ENCODE measurements around the gene SALL1. TPM values are rescaled to one million over a fixed set of nuclear protein-coding genes. Genes with fewer than 3 reads are reported as not detected.

Gene SALL1
- total and polyA plus RNA-seq, 5 donors from 2014 or later = not detected

DNA sequence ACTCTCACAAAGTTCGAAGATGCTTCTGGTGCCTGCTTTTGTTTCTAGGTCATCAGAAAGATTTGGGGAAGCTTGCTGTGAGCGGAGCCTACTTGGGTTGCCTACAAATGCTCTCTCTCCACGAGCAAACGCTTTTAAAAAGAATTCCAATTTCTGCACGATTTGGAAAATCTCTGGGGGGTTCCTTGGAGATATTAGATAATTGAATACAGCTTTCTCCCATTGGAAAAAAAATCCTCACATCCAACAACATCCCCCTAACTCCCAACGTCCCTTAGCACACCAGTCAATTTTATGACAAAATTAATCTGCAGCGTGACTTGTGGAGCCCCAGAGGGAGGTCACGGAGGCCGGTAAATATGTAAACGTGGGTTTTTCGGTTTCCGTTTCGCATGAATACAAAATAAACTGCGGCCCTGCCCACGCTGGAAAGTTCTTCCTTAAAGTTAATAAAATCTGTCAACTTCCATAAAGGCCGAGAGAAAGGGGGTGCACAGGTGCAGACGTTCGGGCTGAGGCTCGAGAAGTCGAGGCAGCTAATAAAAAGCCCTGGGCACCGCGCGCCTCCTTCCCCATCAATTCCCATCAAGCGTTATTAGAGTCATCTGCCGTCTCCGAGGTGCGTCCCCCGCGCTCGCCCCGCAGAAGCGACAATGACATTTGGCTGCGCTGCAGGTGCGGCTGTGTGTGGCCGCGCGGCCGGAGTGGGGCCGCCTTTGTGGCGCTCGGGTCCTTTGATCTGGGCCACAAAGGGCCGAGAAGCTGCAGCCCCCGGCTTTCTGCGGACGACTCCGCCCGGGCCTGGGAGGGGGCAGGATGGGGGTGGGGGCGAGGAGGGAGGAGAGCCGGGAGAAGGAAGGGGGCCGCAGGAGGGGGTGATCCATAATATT, 37.6 kb downstream of the SALL1 start:
- Mint-ChIP-seq H3K4me1 (no peaks in the 10 kb centered on the region), H3K9me3 (peaks cover 0 to 5% (median 0%) of the 10 kb centered on the region in 7 donors), H3K27ac (no peak overlapping the region), H3K4me3 (no peak overlapping the region), H3K36me3 (no peaks in the 10 kb centered on the region), H3K27me3 (peaks cover 59% of the 10 kb centered on the region)
- Histone ChIP-seq H3K36me3 (ENCODE audit: control insufficient read depth, insufficient read depth, low read length) (no peaks in the 10 kb centered on the region), H3K27ac (ENCODE audit: insufficient read depth, low read length, poor library complexity, severe bottlenecking) (no peak overlapping the region), H3K4me3 (ENCODE audit: low read depth, low read length) (no peak overlapping the region), H3K4me1 (ENCODE audit: control insufficient read depth, insufficient read depth, low read length, poor library complexity, severe bottlenecking) (no peaks in the 10 kb centered on the region), H3K27me3 (ENCODE audit: control insufficient read depth, insufficient read depth, low read length) (peaks cover 16% of the 10 kb centered on the region), H3K9me3 (ENCODE audit: control insufficient read depth in 2 of 2, low read length in 2 of 2) (no peaks in the 10 kb centered on the region)
- no peak for DNase-seq
- no peak for ATAC-seq (ENCODE audit: low read depth in 2 of 2)

DNA sequence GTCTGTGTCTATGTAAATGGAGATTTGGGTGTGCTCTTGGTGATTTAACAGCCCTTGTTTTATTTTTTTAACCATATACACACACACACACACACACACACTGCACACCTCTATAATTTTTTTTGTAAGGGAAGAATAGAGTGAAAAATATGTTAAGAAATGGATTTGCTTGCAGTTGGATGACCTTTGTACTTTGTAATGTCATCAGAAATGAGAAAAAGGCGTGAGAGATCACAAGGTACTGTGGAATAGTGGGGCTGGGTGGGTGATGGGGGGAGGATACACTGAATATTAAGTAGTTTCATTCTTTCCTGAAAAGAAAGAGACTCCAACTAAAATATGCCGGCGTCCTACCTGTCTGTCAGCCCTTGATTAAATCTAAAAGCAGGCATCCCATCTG, 38.7 kb downstream of the SALL1 start:
- Mint-ChIP-seq H3K36me3 (no peaks in the 10 kb centered on the region), H3K4me1 (no peaks in the 10 kb centered on the region), H3K27ac (no peak overlapping the region), H3K4me3 (no peak overlapping the region), H3K27me3 (peaks cover 59% of the 10 kb centered on the region), H3K9me3 (peaks cover 0 to 5% (median 0%) of the 10 kb centered on the region in 7 donors)
- H3K27me3 ChIP-seq (ENCODE audit: control insufficient read depth, insufficient read depth, low read length) = peaks cover 16% of the 10 kb centered on the region
- no peak overlapping the region for H3K27ac ChIP-seq (ENCODE audit: insufficient read depth, low read length, poor library complexity, severe bottlenecking)
- H3K4me3 ChIP-seq (ENCODE audit: low read depth, low read length) = no peak overlapping the region
- no peaks in the 10 kb centered on the region for H3K36me3 ChIP-seq (ENCODE audit: control insufficient read depth, insufficient read depth, low read length)
- no peaks in the 10 kb centered on the region for H3K4me1 ChIP-seq (ENCODE audit: control insufficient read depth, insufficient read depth, low read length, poor library complexity, severe bottlenecking)
- no peaks in the 10 kb centered on the region for H3K9me3 ChIP-seq (ENCODE audit: control insufficient read depth in 2 of 2, low read length in 2 of 2)
- no peak for ATAC-seq (ENCODE audit: low read depth in 2 of 2)
- DNase-seq = no peak

DNA sequence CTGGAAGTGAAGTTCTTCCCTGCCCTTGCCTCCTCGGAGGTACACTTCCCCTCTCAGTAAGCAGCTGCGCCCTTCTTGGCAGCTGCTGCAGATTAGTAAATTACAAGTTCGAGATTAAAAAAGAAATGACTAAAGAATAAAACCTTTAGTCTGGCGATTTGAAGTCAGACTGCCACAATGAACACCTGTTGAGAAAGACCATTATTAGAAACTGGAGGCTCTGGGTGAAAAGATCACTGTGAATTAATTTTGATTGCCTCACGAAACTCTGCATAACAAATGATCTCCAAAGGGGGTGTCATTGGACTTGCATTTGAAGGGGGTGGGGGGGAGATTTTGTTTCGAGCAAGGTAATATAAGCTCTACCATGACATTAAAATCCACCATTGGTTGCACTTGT, 39.3 kb downstream of the SALL1 start:
- Mint-ChIP-seq H3K9me3 (peaks cover 0 to 5% (median 0%) of the 10 kb centered on the region in 7 donors), H3K27ac (no peak overlapping the region), H3K36me3 (no peaks in the 10 kb centered on the region), H3K27me3 (peaks cover 54% of the 10 kb centered on the region), H3K4me1 (no peaks in the 10 kb centered on the region), H3K4me3 (no peak overlapping the region)
- no peaks in the 10 kb centered on the region for H3K36me3 ChIP-seq (ENCODE audit: control insufficient read depth, insufficient read depth, low read length)
- no peak overlapping the region for H3K4me3 ChIP-seq (ENCODE audit: low read depth, low read length)
- peaks cover 16% of the 10 kb centered on the region for H3K27me3 ChIP-seq (ENCODE audit: control insufficient read depth, insufficient read depth, low read length)
- no peaks in the 10 kb centered on the region for H3K4me1 ChIP-seq (ENCODE audit: control insufficient read depth, insufficient read depth, low read length, poor library complexity, severe bottlenecking)
- DNase-seq (no peak), ATAC-seq (ENCODE audit: low read depth in 2 of 2) (no peak)
- H3K27ac ChIP-seq (ENCODE audit: insufficient read depth, low read length, poor library complexity, severe bottlenecking) = no peak overlapping the region
- no peaks in the 10 kb centered on the region for H3K9me3 ChIP-seq (ENCODE audit: control insufficient read depth in 2 of 2, low read length in 2 of 2)

DNA sequence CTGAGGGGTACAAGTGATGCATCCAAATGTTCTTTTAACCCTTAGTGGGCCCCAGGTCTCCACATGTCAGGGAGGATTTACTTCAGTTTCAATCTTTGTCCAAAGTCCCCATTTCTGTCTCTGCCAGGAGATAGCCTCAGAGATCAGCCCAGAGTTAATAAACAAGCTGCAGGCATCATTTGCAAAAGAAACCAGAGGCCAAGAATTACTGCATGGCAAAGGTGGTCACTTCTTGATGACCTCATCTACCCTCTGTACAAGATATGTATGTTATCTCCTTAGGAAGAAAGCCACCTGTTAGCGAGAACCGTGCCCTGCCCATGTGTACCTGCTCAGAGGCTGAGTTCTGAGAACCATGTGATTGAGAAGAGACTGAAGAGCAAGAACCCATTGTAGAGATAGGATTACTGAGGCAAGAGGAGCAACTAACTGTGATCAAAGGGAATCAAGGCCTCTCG, 40.3 kb downstream of the SALL1 start:
- peaks cover 16% of the 10 kb centered on the region for H3K27me3 ChIP-seq (ENCODE audit: control insufficient read depth, insufficient read depth, low read length)
- no peaks in the 10 kb centered on the region for H3K4me1 Mint-ChIP-seq
- no peak overlapping the region for H3K4me3 Mint-ChIP-seq
- ATAC-seq (ENCODE audit: low read depth in 2 of 2) (no peak), DNase-seq (no peak)
- no peak overlapping the region for H3K27ac Mint-ChIP-seq
- H3K36me3 ChIP-seq (ENCODE audit: control insufficient read depth, insufficient read depth, low read length) = no peaks in the 10 kb centered on the region
- H3K36me3 Mint-ChIP-seq = no peaks in the 10 kb centered on the region
- H3K27ac ChIP-seq (ENCODE audit: insufficient read depth, low read length, poor library complexity, severe bottlenecking) = no peak overlapping the region
- H3K4me1 ChIP-seq (ENCODE audit: control insufficient read depth, insufficient read depth, low read length, poor library complexity, severe bottlenecking) = no peaks in the 10 kb centered on the region
- H3K4me3 ChIP-seq (ENCODE audit: low read depth, low read length) = no peak overlapping the region
- no peaks in the 10 kb centered on the region for H3K9me3 ChIP-seq (ENCODE audit: control insufficient read depth in 2 of 2, low read length in 2 of 2)
- H3K9me3 Mint-ChIP-seq = peaks cover 0 to 5% (median 0%) of the 10 kb centered on the region in 7 donors
- peaks cover 46% of the 10 kb centered on the region for H3K27me3 Mint-ChIP-seq

DNA sequence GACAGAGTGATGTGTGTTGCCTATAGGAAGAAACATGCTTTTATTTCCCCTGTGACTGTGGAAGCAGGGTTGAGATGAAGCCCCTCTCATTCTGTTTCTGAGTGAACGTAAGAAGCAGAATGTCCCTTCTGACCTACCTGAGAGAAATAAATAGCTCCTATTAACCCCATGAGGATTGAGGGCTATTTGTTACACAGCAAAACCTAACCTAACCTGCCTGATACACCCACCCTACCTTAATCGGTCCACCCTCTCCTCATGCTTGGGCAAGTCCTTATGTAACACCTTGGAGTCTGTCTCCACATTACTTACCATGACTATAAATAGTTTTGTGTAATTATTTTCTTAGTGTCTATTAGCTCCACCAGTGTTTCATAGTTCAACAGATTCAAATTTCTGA, 41.9 kb downstream of the SALL1 start:
- Histone ChIP-seq H3K4me3 (ENCODE audit: low read depth, low read length) (no peak overlapping the region), H3K27ac (ENCODE audit: insufficient read depth, low read length, poor library complexity, severe bottlenecking) (no peak overlapping the region), H3K36me3 (ENCODE audit: control insufficient read depth, insufficient read depth, low read length) (no peaks in the 10 kb centered on the region), H3K9me3 (ENCODE audit: control insufficient read depth in 2 of 2, low read length in 2 of 2) (no peaks in the 10 kb centered on the region), H3K4me1 (ENCODE audit: control insufficient read depth, insufficient read depth, low read length, poor library complexity, severe bottlenecking) (no peaks in the 10 kb centered on the region), H3K27me3 (ENCODE audit: control insufficient read depth, insufficient read depth, low read length) (peaks cover 11% of the 10 kb centered on the region)
- Mint-ChIP-seq H3K4me1 (no peaks in the 10 kb centered on the region), H3K9me3 (peaks cover 0 to 5% (median 0%) of the 10 kb centered on the region in 7 donors), H3K27me3 (peaks cover 31% of the 10 kb centered on the region), H3K4me3 (no peak overlapping the region), H3K36me3 (no peaks in the 10 kb centered on the region), H3K27ac (no peak overlapping the region)
- DNase-seq = no peak
- no peak for ATAC-seq (ENCODE audit: low read depth in 2 of 2)

DNA sequence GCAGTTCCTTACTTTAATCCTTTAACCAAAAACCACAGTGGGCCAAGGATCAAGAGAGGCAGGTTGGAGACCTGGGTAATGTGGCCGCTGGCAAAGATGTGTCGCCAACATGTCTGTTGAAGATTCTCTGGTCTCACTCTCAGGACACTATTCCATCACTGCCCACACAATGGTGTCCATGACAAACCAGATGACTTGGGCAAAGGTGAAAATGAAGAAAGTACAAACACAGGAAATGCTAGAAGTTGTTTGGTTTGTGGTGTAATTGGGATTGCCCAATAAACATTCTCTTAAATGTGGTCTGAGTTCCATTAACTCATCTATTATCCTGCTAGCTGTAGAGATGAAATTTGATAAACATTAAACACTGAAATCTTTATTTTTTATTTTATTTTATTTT, 43.3 kb downstream of the SALL1 start:
- Mint-ChIP-seq H3K27ac (no peak overlapping the region), H3K4me1 (no peaks in the 10 kb centered on the region), H3K4me3 (no peak overlapping the region), H3K36me3 (no peaks in the 10 kb centered on the region), H3K27me3 (peaks cover 18% of the 10 kb centered on the region), H3K9me3 (peaks cover 0 to 5% (median 0%) of the 10 kb centered on the region in 7 donors)
- Histone ChIP-seq H3K27ac (ENCODE audit: insufficient read depth, low read length, poor library complexity, severe bottlenecking) (no peak overlapping the region), H3K36me3 (ENCODE audit: control insufficient read depth, insufficient read depth, low read length) (no peaks in the 10 kb centered on the region), H3K4me3 (ENCODE audit: low read depth, low read length) (no peak overlapping the region), H3K4me1 (ENCODE audit: control insufficient read depth, insufficient read depth, low read length, poor library complexity, severe bottlenecking) (no peaks in the 10 kb centered on the region), H3K27me3 (ENCODE audit: control insufficient read depth, insufficient read depth, low read length) (peaks cover 6% of the 10 kb centered on the region), H3K9me3 (ENCODE audit: control insufficient read depth in 2 of 2, low read length in 2 of 2) (no peaks in the 10 kb centered on the region)
- ATAC-seq (ENCODE audit: low read depth in 2 of 2) = no peak
- DNase-seq = no peak

DNA sequence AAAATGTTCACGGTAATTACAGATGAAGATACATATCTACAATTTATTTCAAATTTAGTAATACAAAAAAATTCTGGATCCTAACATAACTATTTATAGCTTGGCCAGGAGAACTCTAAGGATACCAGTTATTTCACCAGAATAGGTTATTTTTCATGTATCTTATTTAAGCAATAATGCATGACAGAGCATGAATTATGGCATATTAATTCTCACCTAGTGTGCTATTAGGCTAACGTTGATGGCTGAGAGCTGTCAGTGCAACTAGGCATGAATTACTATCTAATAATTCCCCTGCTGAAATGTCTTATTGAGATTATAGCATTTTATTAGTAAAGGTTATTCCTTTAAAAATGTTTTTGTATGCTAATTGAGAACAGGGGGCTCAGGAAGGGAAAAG, 44.5 kb downstream of the SALL1 start:
- ATAC-seq (ENCODE audit: low read depth in 2 of 2) = no peak
- H3K27me3 Mint-ChIP-seq = peaks cover 11% of the 10 kb centered on the region

DNA sequence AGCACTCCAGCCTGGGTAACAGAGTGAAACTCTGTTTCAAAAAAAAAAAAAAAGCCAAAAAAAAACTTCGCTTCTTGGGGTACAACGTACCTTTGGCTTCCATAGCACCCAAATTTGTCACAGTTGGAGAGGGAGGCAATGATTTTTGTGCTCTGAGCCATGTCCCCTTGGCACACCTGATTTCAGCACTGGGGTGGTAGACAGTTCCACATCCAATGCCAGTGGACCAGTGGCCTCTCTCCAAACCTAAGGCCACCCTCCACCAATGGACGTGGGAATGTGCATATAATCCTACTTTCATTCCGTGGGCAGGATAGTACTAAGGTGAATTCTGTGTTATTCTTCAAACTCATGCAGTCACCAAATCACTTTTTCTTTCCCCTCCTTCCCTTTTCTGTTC, 47.5 kb downstream of the SALL1 start:
- Mint-ChIP-seq H3K27me3 (no peaks in the 10 kb centered on the region), H3K36me3 (no peaks in the 10 kb centered on the region), H3K27ac (no peak overlapping the region), H3K9me3 (peaks cover 0 to 4% (median 0%) of the 10 kb centered on the region in 7 donors), H3K4me1 (no peaks in the 10 kb centered on the region), H3K4me3 (no peak overlapping the region)
- Histone ChIP-seq H3K27me3 (ENCODE audit: control insufficient read depth, insufficient read depth, low read length) (no peaks in the 10 kb centered on the region), H3K9me3 (ENCODE audit: control insufficient read depth in 2 of 2, low read length in 2 of 2) (no peaks in the 10 kb centered on the region), H3K4me1 (ENCODE audit: control insufficient read depth, insufficient read depth, low read length, poor library complexity, severe bottlenecking) (no peaks in the 10 kb centered on the region), H3K27ac (ENCODE audit: insufficient read depth, low read length, poor library complexity, severe bottlenecking) (no peak overlapping the region), H3K36me3 (ENCODE audit: control insufficient read depth, insufficient read depth, low read length) (no peaks in the 10 kb centered on the region), H3K4me3 (ENCODE audit: low read depth, low read length) (no peak overlapping the region)
- DNase-seq = no peak
- ATAC-seq (ENCODE audit: low read depth in 2 of 2) = no peak

More for the DNA sequence above, 44.5 kb downstream of the SALL1 start:
- no peak overlapping the region for H3K4me3 ChIP-seq (ENCODE audit: low read depth, low read length)
- H3K27ac ChIP-seq (ENCODE audit: insufficient read depth, low read length, poor library complexity, severe bottlenecking) = no peak overlapping the region
- Mint-ChIP-seq H3K4me1 (no peaks in the 10 kb centered on the region), H3K36me3 (no peaks in the 10 kb centered on the region), H3K9me3 (peaks cover 0 to 5% (median 0%) of the 10 kb centered on the region in 7 donors), H3K27ac (no peak overlapping the region), H3K4me3 (no peak overlapping the region)
- no peaks in the 10 kb centered on the region for H3K4me1 ChIP-seq (ENCODE audit: control insufficient read depth, insufficient read depth, low read length, poor library complexity, severe bottlenecking)
- no peak for DNase-seq
- H3K36me3 ChIP-seq (ENCODE audit: control insufficient read depth, insufficient read depth, low read length) = no peaks in the 10 kb centered on the region
- peaks cover 3% of the 10 kb centered on the region for H3K27me3 ChIP-seq (ENCODE audit: control insufficient read depth, insufficient read depth, low read length)
- H3K9me3 ChIP-seq (ENCODE audit: control insufficient read depth in 2 of 2, low read length in 2 of 2) = no peaks in the 10 kb centered on the region
